ENCODE measurements around the gene ZNF101.

GRCh38 chr19:19670070-19670551 is 1.5 kb downstream of the ZNF101 start:
- TF ChIP-seq CTCF (conservative IDR thresholded peaks at IDR 0.05; ENCODE audit: low read depth, low read length) (no peak), RAD21 (IDR thresholded peaks at IDR 0.05; ENCODE audit: low read length) (no peak), MAZ (IDR thresholded peaks at IDR 0.05; ENCODE audit: borderline replicate concordance, low read depth, low read length) (no peak), POLR2A (IDR thresholded peaks at IDR 0.05; ENCODE audit: low read depth, low read length) (no peak), NFE2L2 (IDR thresholded peaks at IDR 0.05; ENCODE audit: low read depth, low read length) (no peak)
